Adipocyte (in vitro differentiated cells): ENCODE measurements around the gene ZNF438.

Experiments used
- DNase-seq: peaks from one replicate; pipeline ENCODE4 v3.0.0-alpha.2; 2015; ENCODE audit warnings: low read depth
- H3K27me3 ChIP-seq: replicated peaks from 2 replicates; pipeline ENCODE4 v1.7.0; 2013; ENCODE audit warnings: mild to moderate bottlenecking, low read length, moderate library complexity; ENCODE audit not compliant: control insufficient read depth, insufficient read depth
- H3K36me3 ChIP-seq: 2 replicates; pipeline ENCODE4 v1.7.0; 2013; ENCODE audit warnings: low read length, mild to moderate bottlenecking, moderate library complexity; ENCODE audit not compliant: control insufficient read depth, insufficient read depth, severe bottlenecking
- H3K4me1 ChIP-seq: 2 replicates; pipeline ENCODE4 v1.7.0; 2013; ENCODE audit warnings: mild to moderate bottlenecking, low read length, moderate library complexity; ENCODE audit not compliant: control insufficient read depth, insufficient read depth
- H3K4me3 ChIP-seq: 2 replicates; pipeline ENCODE4 v1.7.0; 2013; ENCODE audit warnings: mild to moderate bottlenecking, low read length, moderate library complexity
- H3K9ac ChIP-seq: 2 replicates; pipeline ENCODE4 v1.7.0; 2013; ENCODE audit warnings: mild to moderate bottlenecking, low read length, moderate library complexity
- H3K9me3 ChIP-seq: 2 replicates; pipeline ENCODE4 v1.7.0; 2013; ENCODE audit warnings: mild to moderate bottlenecking, low read length, moderate library complexity; ENCODE audit not compliant: control insufficient read depth

The ZNF438 gene, protein sequence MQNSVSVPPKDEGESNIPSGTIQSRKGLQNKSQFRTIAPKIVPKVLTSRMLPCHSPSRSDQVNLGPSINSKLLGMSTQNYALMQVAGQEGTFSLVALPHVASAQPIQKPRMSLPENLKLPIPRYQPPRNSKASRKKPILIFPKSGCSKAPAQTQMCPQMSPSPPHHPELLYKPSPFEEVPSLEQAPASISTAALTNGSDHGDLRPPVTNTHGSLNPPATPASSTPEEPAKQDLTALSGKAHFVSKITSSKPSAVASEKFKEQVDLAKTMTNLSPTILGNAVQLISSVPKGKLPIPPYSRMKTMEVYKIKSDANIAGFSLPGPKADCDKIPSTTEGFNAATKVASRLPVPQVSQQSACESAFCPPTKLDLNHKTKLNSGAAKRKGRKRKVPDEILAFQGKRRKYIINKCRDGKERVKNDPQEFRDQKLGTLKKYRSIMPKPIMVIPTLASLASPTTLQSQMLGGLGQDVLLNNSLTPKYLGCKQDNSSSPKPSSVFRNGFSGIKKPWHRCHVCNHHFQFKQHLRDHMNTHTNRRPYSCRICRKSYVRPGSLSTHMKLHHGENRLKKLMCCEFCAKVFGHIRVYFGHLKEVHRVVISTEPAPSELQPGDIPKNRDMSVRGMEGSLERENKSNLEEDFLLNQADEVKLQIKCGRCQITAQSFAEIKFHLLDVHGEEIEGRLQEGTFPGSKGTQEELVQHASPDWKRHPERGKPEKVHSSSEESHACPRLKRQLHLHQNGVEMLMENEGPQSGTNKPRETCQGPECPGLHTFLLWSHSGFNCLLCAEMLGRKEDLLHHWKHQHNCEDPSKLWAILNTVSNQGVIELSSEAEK

DNA sequence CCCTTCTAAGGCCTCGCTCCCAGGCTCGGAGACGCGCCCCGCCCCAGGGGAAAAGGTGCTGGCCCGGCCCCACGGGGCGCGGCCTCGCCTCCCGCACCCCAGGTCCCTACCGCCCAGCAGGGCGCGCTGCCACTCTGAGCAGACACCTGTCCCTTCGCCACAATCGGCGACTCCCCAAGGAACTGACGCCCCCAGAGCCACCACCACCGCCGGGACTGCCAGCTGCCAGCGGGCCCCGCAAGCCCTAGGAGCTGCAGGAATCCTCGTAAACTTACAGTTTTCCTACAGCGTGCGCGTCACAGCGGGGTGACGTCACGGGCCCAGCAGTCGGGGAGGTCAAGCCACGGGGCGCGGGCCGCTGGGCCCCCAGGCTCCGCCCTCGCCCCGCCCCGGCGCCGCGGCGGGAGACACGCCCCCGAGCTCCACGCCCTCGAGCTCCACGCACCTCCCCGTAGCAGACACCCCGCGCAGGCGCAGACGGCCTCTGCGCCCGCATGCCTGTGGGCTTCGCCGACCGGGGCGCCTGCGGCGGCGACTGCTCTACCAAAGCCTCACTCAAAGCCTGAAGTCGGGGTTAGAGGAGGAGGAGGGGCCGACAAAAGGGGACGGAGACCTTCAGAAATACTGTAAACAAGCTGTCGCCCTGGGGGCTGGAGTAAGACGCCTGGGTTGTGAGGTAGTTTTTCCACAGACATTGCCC, at the start of gene ZNF438:
ZNF438 (minus strand) TSS at position 308 of the 700 bp plus-strand sequence. CDS start 154,831 bp downstream, outside the sequence.
- Histone ChIP-seq H3K9me3 (no peaks in the 10 kb centered on the region), H3K27me3 (no peaks in the 10 kb centered on the region), H3K36me3 (no peaks in the 10 kb centered on the region), H3K9ac (peak within 1 kb of the TSS; percentile 95), H3K4me3 (peak within 1 kb of the TSS; percentile 86), H3K4me1 (peaks cover 55% of the 10 kb centered on the region)
- DNase-seq, result peak; percentile 97

GRCh38 chr10:31076610-31076988, 44.9 kb upstream of the ZNF438 start:
- no peak for DNase-seq
- no peaks in the 10 kb centered on the region for H3K36me3 ChIP-seq
- H3K4me3 ChIP-seq, result no peak overlapping the region
- no peak overlapping the region for H3K9ac ChIP-seq
- no peaks in the 10 kb centered on the region for H3K27me3 ChIP-seq
- peaks cover 35% of the 10 kb centered on the region for H3K4me1 ChIP-seq
- H3K9me3 ChIP-seq, result no peaks in the 10 kb centered on the region

DNA sequence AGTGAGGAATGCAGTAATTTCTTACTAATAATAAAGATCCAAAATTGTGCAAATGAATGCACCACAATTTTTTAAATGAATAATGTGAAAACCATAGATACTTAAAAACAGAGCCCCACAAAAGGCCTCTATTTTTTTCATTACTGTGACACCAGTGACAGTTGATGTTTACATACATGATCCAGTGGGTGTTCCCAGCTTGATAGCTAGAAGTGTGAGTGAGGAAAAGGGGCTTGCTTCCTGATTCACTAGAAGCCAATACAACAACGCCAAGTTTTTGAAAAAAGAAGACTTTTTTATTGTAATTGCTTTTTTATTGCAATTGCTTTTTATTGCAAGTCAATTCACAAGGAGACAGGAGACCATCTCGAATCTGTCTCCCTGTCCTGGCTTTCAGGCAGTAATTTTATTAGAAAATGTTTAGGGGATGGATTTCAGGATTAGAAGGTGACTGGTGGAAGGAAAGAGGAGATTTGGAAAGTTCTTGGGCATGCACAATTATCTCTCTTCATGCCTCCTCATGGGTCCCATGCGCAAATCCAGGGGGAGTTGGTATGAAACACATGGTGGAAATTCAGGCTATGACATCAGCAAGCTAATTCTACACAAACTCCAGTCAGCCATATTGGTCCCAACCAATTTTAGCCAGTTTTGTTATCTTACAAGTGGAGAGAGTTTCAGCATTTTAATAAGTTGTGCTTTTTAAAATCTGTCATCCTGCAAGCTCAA, 44.4 kb upstream of the ZNF438 start:
- Histone ChIP-seq H3K9ac (peak overlapping the region; percentile 13), H3K9me3 (no peaks in the 10 kb centered on the region), H3K4me1 (peaks cover 40% of the 10 kb centered on the region), H3K36me3 (no peaks in the 10 kb centered on the region), H3K4me3 (no peak overlapping the region), H3K27me3 (no peaks in the 10 kb centered on the region)
- DNase-seq, result no peak

GRCh38 chr10:31075434-31075833, 43.8 kb upstream of the ZNF438 start:
- Histone ChIP-seq H3K9me3 (no peaks in the 10 kb centered on the region), H3K27me3 (no peaks in the 10 kb centered on the region), H3K4me3 (no peak overlapping the region), H3K9ac (peak overlapping the region; percentile 4), H3K36me3 (no peaks in the 10 kb centered on the region), H3K4me1 (peaks cover 44% of the 10 kb centered on the region)
- DNase-seq, result peak; percentile 79

GRCh38 chr10:31074722-31075086, 43.0 kb upstream of the ZNF438 start:
- H3K27me3 ChIP-seq, result no peaks in the 10 kb centered on the region
- peak overlapping the region; percentile 4 for H3K9ac ChIP-seq
- H3K4me1 ChIP-seq, result peaks cover 46% of the 10 kb centered on the region
- H3K36me3 ChIP-seq, result no peaks in the 10 kb centered on the region
- H3K4me3 ChIP-seq, result no peak overlapping the region
- H3K9me3 ChIP-seq, result no peaks in the 10 kb centered on the region
- no peak for DNase-seq

DNA sequence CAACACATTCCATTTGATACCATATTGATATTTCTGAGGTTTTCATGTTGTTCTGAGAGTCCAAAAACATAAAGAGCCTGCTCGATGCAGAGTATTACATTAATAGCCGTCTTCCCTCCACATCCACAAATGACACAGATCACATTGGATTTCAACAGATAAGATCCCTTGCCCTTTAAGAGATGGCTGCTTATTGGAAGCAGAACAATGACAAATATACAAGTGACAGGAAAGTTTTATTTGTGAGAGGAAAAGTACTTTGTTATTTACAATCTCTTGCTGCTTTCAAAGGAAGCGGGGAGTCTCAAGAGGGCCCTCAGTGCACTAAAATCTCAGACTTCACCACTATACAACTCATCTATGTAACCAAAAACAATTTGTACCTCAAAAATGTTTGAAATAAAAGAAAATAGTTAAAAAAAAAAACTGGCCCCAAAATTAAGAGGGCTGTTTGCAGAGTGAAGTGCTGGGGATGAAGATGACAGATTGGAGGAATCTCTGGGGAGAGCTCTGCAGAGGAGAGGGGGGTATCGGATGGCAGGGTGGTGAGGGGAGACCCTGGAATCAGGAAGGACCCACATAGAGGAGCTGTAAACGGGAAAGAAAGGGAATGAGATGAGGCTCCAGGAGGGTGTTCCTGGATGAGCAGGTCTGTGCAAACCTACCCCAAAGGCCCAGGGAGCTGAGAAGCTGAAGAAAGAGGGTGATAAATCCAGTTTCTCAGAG, 42.5 kb upstream of the ZNF438 start:
- Histone ChIP-seq H3K9ac (peak overlapping the region; percentile 4), H3K4me3 (no peak overlapping the region), H3K9me3 (no peaks in the 10 kb centered on the region), H3K27me3 (no peaks in the 10 kb centered on the region), H3K4me1 (peaks cover 46% of the 10 kb centered on the region), H3K36me3 (no peaks in the 10 kb centered on the region)
- no peak for DNase-seq

DNA sequence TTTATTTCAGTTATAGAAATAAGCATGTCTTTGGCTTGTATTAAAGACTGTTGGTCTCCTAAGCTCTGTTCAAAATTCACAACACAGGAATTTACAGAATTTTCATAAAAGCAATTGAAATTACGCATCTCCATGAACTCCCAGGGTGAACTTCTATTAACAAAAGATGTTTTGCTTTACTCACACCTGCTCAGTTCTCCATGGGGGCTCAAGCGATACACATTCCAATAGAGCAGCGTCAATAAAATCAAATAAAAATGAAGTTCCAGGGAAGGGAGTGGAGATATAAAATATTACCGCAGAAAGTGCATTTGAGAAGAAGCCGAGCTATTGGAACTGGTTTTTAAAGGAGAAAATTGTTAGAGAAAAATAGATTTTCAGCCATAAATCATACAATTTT, 41.5 kb upstream of the ZNF438 start:
- Histone ChIP-seq H3K36me3 (no peaks in the 10 kb centered on the region), H3K27me3 (no peaks in the 10 kb centered on the region), H3K9me3 (no peaks in the 10 kb centered on the region), H3K4me1 (peaks cover 46% of the 10 kb centered on the region), H3K4me3 (no peak overlapping the region), H3K9ac (no peak overlapping the region)
- DNase-seq, result no peak

GRCh38 chr10:31072451-31072850, 40.8 kb upstream of the ZNF438 start:
- no peaks in the 10 kb centered on the region for H3K27me3 ChIP-seq
- H3K9me3 ChIP-seq, result no peaks in the 10 kb centered on the region
- H3K36me3 ChIP-seq, result no peaks in the 10 kb centered on the region
- no peak overlapping the region for H3K4me3 ChIP-seq
- peak; percentile 14 for DNase-seq
- peaks cover 46% of the 10 kb centered on the region for H3K4me1 ChIP-seq
- peak overlapping the region; percentile 70 for H3K9ac ChIP-seq

- DNase-seq, result peak; percentile 63
- H3K9me3 ChIP-seq, result no peaks in the 10 kb centered on the region
- peak overlapping the region; percentile 44 for H3K4me3 ChIP-seq
- H3K36me3 ChIP-seq, result no peaks in the 10 kb centered on the region
- peak overlapping the region; percentile 70 for H3K9ac ChIP-seq
- no peaks in the 10 kb centered on the region for H3K27me3 ChIP-seq
- peaks cover 46% of the 10 kb centered on the region for H3K4me1 ChIP-seq
These were observed 39.8 kb upstream of the ZNF438 start for GRCh38 chr10:31071232-31072005.

DNA sequence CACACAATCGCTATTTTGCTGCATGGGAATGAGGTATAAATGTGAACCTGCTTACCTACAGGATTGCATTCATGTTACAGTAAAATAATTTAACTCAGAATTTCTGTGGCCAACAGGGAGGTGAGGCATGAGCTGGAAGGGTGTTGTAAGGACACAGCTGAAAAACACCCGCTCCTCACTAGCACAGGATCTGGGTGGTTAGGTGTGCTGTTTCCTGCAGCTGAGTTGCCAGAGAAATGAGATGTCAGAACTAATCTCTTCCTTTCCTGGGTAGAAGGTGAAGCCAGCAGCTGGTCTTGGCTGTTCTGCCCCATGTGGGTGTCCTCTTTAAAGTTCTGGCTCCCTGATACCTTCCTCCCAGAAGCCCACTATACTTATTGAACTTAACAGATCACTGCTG, 39.0 kb upstream of the ZNF438 start:
- Histone ChIP-seq H3K36me3 (no peaks in the 10 kb centered on the region), H3K9me3 (no peaks in the 10 kb centered on the region), H3K27me3 (no peaks in the 10 kb centered on the region), H3K9ac (peak overlapping the region; percentile 35), H3K4me3 (no peak overlapping the region), H3K4me1 (peaks cover 41% of the 10 kb centered on the region)
- DNase-seq, result no peak
